ENCODE data around the gene RNF220. TPM values are rescaled to one million over a fixed set of nuclear protein-coding genes. Genes with fewer than 3 reads are reported as not detected.

RNF220 gene
- total and polyA plus RNA-seq, 7 donors: 49.5 to 122 (median 82.8) TPM

- peaks cover 0 to 59% (median 53%) of the 10 kb centered on the region in 4 donors for H3K4me1 ChIP-seq
- 12 to 34% methylated on average over 9 of the region's 9 CpGs for WGBS, 2 donors
- intact Hi-C loops (cut with DNase I): no loop called here
Measured at GRCh38 chr1:44632598-44632997, 227.5 kb downstream of the RNF220 start.

DNA sequence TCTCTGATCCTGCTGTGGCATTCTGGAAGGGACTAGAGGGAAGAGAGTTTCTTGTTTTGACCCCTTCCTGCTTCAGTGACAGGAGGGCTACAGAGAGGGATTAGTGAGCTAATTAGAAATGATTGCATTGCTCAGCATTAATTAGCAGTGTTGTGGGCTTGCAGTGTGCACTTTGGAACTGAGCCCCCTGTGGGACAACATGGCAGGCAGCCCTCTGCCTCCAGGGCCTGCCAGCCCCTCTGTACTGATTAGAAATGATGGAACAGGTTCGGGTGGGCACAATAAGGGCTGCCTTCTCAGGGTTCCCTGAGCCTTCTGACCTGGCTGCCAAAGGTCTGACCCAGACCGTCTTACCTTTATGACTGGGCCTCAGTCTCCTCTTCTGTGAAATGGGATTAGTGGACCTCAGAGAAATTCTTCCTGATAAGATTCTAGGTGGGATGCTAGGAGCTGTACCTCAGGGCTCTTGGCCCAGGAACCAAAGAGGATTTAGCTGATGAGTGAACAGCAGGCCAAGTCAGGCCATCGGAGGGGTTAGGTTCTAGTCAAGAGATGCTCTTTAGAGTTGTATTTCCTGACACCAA, 229.6 kb downstream of the RNF220 start:
- H3K9me3 ChIP-seq: no peaks in the 10 kb centered on the region
- H3K4me1 ChIP-seq: peaks cover 0 to 80% (median 71%) of the 10 kb centered on the region in 4 donors
- H3K27me3 ChIP-seq: no peaks in the 10 kb centered on the region
- peaks cover 7 to 56% (median 24%) of the 10 kb centered on the region in 4 donors for H3K36me3 ChIP-seq
- TF ChIP-seq EP300 (IDR thresholded peaks at IDR 0.05) (no peak), POLR2A (IDR thresholded peaks at IDR 0.05) (no peak), POLR2AphosphoS5 (IDR thresholded peaks at IDR 0.05) (no peak)
- TF ChIP-seq, protein P1, sequence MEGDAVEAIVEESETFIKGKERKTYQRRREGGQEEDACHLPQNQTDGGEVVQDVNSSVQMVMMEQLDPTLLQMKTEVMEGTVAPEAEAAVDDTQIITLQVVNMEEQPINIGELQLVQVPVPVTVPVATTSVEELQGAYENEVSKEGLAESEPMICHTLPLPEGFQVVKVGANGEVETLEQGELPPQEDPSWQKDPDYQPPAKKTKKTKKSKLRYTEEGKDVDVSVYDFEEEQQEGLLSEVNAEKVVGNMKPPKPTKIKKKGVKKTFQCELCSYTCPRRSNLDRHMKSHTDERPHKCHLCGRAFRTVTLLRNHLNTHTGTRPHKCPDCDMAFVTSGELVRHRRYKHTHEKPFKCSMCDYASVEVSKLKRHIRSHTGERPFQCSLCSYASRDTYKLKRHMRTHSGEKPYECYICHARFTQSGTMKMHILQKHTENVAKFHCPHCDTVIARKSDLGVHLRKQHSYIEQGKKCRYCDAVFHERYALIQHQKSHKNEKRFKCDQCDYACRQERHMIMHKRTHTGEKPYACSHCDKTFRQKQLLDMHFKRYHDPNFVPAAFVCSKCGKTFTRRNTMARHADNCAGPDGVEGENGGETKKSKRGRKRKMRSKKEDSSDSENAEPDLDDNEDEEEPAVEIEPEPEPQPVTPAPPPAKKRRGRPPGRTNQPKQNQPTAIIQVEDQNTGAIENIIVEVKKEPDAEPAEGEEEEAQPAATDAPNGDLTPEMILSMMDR (IDR thresholded peaks at IDR 0.05): no peak
- WGBS, 2 donors: 89 to 93% methylated on average over 3 of the region's 3 CpGs
- DNase-seq: no peak
- intact Hi-C loops (cut with DNase I): no loop called here
- H3K27ac ChIP-seq: peak overlapping the region in 3 of 4 donors; percentile 17 to 93 (median 92)
- H3K4me3 ChIP-seq: no peak overlapping the region

More at GRCh38 chr1:44632598-44632997, 227.5 kb downstream of the RNF220 start:
- Histone ChIP-seq H3K27ac (peak overlapping the region; percentile 92 to 94 (median 93)), H3K4me3 (peak overlapping the region; percentile 68 to 84 (median 79)), H3K27me3 (no peaks in the 10 kb centered on the region), H3K9me3 (no peaks in the 10 kb centered on the region), H3K36me3 (peaks cover 7 to 36% (median 18%) of the 10 kb centered on the region in 4 donors)
- DNase-seq: no peak
- TF ChIP-seq POLR2A (IDR thresholded peaks at IDR 0.05): no peak
- no peak for TF ChIP-seq EP300 (IDR thresholded peaks at IDR 0.05)
- TF ChIP-seq, protein P1 (IDR thresholded peaks at IDR 0.05): no peak
- no peak for TF ChIP-seq POLR2AphosphoS5 (IDR thresholded peaks at IDR 0.05)

DNA sequence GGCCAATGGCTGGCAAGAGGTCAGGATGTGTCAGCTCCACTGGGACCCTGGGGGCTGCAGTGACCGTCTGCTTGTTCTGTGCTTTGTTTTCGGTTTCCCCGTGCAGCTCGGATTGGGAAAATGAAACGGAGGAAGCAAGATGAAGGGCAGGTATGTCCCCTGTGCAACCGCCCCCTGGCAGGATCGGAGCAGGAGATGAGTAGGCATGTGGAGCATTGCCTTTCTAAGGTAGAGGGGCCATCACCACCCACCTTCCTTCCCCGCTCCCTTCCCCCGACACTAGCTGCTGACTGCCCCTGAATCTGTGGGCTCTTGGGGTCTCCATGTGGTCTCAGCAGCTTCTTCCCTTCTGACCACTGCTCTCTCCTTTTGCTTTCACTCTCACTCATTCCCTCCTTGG, 230.4 kb downstream of the RNF220 start:
- Histone ChIP-seq H3K36me3 (peaks cover 7 to 63% (median 30%) of the 10 kb centered on the region in 4 donors), H3K4me1 (peaks cover 0 to 86% (median 75%) of the 10 kb centered on the region in 4 donors), H3K27me3 (no peaks in the 10 kb centered on the region), H3K9me3 (no peaks in the 10 kb centered on the region), H3K27ac (peak overlapping the region in 3 of 4 donors; percentile 75 to 93 (median 92)), H3K4me3 (no peak overlapping the region)
- TF ChIP-seq POLR2AphosphoS5 (IDR thresholded peaks at IDR 0.05): no peak
- TF ChIP-seq, protein P1 (IDR thresholded peaks at IDR 0.05): no peak
- no peak for TF ChIP-seq POLR2A (IDR thresholded peaks at IDR 0.05)
- no peak for TF ChIP-seq EP300 (IDR thresholded peaks at IDR 0.05)
- intact Hi-C loops (cut with DNase I): no loop called here
- DNase-seq: no peak
- 92 to 93% methylated on average over 9 of the region's 9 CpGs for WGBS, 2 donors

- Histone ChIP-seq H3K27me3 (no peaks in the 10 kb centered on the region), H3K4me3 (no peak overlapping the region), H3K4me1 (peaks cover 0 to 91% (median 79%) of the 10 kb centered on the region in 4 donors), H3K36me3 (peaks cover 7 to 71% (median 36%) of the 10 kb centered on the region in 4 donors), H3K27ac (peak overlapping the region in 3 of 4 donors; percentile 75 to 93 (median 92)), H3K9me3 (no peaks in the 10 kb centered on the region)
- 91 to 93% methylated on average over 14 of the region's 14 CpGs for WGBS, 2 donors
- TF ChIP-seq POLR2A (IDR thresholded peaks at IDR 0.05) (no peak), POLR2AphosphoS5 (IDR thresholded peaks at IDR 0.05) (no peak), EP300 (IDR thresholded peaks at IDR 0.05) (no peak)
- TF ChIP-seq, protein P1 (IDR thresholded peaks at IDR 0.05): no peak
- no peak for DNase-seq
- intact Hi-C loops (cut with DNase I): no loop called here
Measured at GRCh38 chr1:44636083-44636687, 231.1 kb downstream of the RNF220 start.
